ENCODE results near the gene MAP4K4. TPM values are rescaled to one million over a fixed set of nuclear protein-coding genes. Genes with fewer than 3 reads are reported as not detected.

Gene MAP4K4
- total and polyA plus RNA-seq, 2 experiments from 2014 or later = 59.1 to 84.4 TPM

DNA sequence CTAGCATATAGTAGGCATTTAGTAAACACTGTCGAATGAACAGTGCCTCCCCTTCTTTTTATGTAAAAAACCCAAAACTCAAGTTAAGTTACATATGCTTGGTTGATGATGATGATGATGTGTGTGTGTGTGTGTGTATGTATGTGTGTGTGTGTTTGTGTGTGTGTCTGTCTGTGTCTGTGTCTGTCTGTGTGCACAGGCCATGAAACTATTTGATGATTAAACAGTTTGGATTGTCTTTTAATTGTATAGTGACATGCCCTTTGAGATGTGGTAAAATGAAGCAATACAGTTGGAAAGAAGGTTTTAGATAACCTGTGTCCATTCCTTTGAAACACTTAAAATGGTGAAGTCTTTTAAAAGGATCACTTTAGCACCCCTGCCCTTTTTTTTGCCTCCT, 105.6 kb downstream of the MAP4K4 start:
- peak overlapping the region; percentile 92 for H3K27ac ChIP-seq
- TF ChIP-seq, protein P1, sequence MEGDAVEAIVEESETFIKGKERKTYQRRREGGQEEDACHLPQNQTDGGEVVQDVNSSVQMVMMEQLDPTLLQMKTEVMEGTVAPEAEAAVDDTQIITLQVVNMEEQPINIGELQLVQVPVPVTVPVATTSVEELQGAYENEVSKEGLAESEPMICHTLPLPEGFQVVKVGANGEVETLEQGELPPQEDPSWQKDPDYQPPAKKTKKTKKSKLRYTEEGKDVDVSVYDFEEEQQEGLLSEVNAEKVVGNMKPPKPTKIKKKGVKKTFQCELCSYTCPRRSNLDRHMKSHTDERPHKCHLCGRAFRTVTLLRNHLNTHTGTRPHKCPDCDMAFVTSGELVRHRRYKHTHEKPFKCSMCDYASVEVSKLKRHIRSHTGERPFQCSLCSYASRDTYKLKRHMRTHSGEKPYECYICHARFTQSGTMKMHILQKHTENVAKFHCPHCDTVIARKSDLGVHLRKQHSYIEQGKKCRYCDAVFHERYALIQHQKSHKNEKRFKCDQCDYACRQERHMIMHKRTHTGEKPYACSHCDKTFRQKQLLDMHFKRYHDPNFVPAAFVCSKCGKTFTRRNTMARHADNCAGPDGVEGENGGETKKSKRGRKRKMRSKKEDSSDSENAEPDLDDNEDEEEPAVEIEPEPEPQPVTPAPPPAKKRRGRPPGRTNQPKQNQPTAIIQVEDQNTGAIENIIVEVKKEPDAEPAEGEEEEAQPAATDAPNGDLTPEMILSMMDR (IDR thresholded peaks at IDR 0.05; ENCODE audit: poor library complexity) = no peak
- TF ChIP-seq EZH2phosphoT487 (IDR thresholded peaks at IDR 0.05; ENCODE audit: low read depth, severe bottlenecking, unreplicated experiment) (no peak), EZH2 (IDR thresholded peaks at IDR 0.05; ENCODE audit: borderline replicate concordance) (no peak)
- no peak overlapping the region for H2AFZ ChIP-seq
- peak overlapping the region; percentile 25 for H3K4me2 ChIP-seq
- no peak for DNase-seq (ENCODE audit: low spot score)
- no peaks in the 10 kb centered on the region for H3K36me3 ChIP-seq (replicated peaks; ENCODE audit: insufficient read depth, low read depth)
- WGBS (ENCODE audit: low lambda C conversion rate, missing lambda C conversion rate) = 76% methylated on average over 1 of the region's 1 CpG
- H3K9me3 ChIP-seq (ENCODE audit: low read depth) = no peaks in the 10 kb centered on the region
- H4K20me1 ChIP-seq (ENCODE audit: insufficient read depth, poor library complexity, severe bottlenecking) = peaks cover 26% of the 10 kb centered on the region
- no peaks in the 10 kb centered on the region for H3K27me3 ChIP-seq
- H3K9me2 ChIP-seq (replicated peaks; ENCODE audit: insufficient read depth) = no peaks in the 10 kb centered on the region
- H3K4me3 ChIP-seq = no peak overlapping the region
- peaks cover 86% of the 10 kb centered on the region for H3K79me2 ChIP-seq
- peaks cover 53% of the 10 kb centered on the region for H3K4me1 ChIP-seq (ENCODE audit: insufficient read depth)

DNA sequence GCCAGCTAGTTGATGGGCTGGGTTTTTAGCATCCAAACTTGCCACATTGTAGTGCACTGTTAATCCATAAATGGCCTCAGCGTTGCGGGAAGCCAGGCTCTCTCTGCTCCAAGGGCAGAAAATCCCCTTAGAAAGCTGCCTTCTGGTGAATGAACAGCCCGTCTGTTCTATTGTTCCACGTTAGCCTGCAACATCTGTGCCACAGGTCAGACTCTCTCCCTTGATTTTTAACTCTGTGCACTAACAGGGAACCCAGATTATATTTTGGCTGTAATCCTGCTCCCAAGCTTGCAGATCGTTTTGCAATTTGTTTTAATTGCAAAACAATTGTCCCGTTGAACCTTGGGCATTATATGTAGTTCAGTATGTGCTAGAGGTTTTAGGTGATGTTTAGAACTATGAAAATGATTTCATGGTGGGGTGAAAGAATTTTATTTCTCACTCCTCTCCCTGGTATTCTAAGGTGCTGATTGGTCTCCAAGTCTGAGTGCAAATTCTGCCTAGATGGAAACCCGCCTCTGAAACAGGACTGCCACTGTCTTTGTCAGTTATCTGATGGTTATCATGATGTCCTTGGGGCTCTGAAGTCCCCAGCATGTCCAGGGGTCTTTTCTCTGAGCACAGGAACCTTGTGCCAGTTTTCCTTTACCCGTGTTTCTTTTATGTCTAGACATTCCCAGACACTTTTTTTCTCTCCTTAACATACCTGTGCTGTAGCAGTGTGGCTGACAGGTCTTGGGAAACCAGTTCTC, 106.6 kb downstream of the MAP4K4 start:
- Histone ChIP-seq H4K20me1 (ENCODE audit: insufficient read depth, poor library complexity, severe bottlenecking) (peaks cover 19% of the 10 kb centered on the region), H3K27ac (peak overlapping the region; percentile 92), H3K79me2 (peaks cover 86% of the 10 kb centered on the region), H3K27me3 (no peaks in the 10 kb centered on the region), H3K4me3 (no peak overlapping the region), H3K36me3 (replicated peaks; ENCODE audit: insufficient read depth, low read depth) (no peaks in the 10 kb centered on the region), H2AFZ (no peak overlapping the region), H3K9me2 (replicated peaks; ENCODE audit: insufficient read depth) (no peaks in the 10 kb centered on the region), H3K4me2 (peak overlapping the region; percentile 25), H3K4me1 (ENCODE audit: insufficient read depth) (peaks cover 53% of the 10 kb centered on the region), H3K9me3 (ENCODE audit: low read depth) (no peaks in the 10 kb centered on the region)
- 49% methylated on average over 8 of the region's 8 CpGs for WGBS (ENCODE audit: low lambda C conversion rate, missing lambda C conversion rate)
- TF ChIP-seq, protein P1 (IDR thresholded peaks at IDR 0.05; ENCODE audit: poor library complexity) = no peak
- TF ChIP-seq EZH2phosphoT487 (IDR thresholded peaks at IDR 0.05; ENCODE audit: low read depth, severe bottlenecking, unreplicated experiment) (no peak), EZH2 (IDR thresholded peaks at IDR 0.05; ENCODE audit: borderline replicate concordance) (no peak)
- DNase-seq (ENCODE audit: low spot score) = no peak

DNA sequence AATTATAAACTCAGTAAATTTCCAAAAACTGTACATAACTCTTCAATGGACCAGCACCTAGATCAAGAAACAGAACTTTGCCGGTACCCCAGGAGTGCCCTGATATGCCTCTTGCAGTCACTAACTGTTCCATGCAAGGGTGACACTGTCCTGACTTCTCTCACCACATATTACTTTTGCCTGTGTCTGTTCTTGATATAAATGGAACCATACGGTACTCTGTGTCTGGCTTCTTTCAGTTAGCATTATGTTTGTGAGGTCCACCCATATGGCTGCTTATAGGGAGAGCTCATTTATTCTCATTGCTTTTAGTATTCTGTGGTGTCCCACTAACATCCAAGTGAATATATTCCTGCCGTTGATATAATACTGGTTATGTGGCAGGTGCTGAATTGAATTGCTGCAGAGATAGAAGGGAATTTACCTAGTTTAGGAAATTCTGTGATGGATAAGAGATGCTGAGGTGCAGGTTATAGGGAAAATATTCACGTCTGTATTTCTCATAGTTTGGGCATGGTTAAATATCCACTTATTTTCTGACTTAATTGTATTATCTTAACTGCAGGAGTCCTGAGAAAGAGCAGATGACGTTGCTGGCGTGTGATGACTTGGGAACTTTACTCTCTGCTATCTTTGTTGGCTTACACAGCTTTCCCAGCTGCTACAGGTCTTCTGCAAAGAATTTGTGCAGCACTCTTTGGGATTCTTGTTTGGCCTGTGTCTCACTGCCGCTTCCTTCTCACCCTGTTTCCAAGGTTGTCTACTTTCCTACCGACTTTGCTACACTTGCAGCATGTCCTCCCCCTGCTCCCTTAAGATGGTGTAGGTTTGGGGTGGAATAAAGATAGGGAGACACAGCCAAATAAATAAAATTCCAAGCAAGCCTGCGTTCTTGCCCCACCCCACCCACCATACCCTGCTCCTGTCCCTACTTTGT, 107.9 kb downstream of the MAP4K4 start:
- Histone ChIP-seq H3K36me3 (replicated peaks; ENCODE audit: insufficient read depth, low read depth) (no peaks in the 10 kb centered on the region), H3K79me2 (peaks cover 86% of the 10 kb centered on the region), H3K4me1 (ENCODE audit: insufficient read depth) (peaks cover 53% of the 10 kb centered on the region), H3K27me3 (no peaks in the 10 kb centered on the region), H4K20me1 (ENCODE audit: insufficient read depth, poor library complexity, severe bottlenecking) (peaks cover 16% of the 10 kb centered on the region), H2AFZ (no peak overlapping the region), H3K9me3 (ENCODE audit: low read depth) (no peaks in the 10 kb centered on the region), H3K4me3 (no peak overlapping the region), H3K27ac (peak overlapping the region; percentile 92), H3K4me2 (peak overlapping the region; percentile 61), H3K9me2 (replicated peaks; ENCODE audit: insufficient read depth) (no peaks in the 10 kb centered on the region)
- TF ChIP-seq, protein P1 (IDR thresholded peaks at IDR 0.05; ENCODE audit: poor library complexity) = no peak
- no peak for TF ChIP-seq EZH2phosphoT487 (IDR thresholded peaks at IDR 0.05; ENCODE audit: low read depth, severe bottlenecking, unreplicated experiment)
- 36% methylated on average over 9 of the region's 9 CpGs for WGBS (ENCODE audit: low lambda C conversion rate, missing lambda C conversion rate)
- peak; percentile 62 for DNase-seq (ENCODE audit: low spot score)
